Skin epidermis (tissue), 12 donors: ENCODE measurements around the gene AACS.

Source experiments
- H3K27ac ChIP-seq, 21 experiments: fragments of 200-600 bp; sonication (generic) in 11 of 21; one replicate each; pipeline ENCODE4 v1.5.0; 2020; ENCODE audit warnings: mild to moderate bottlenecking in 3 of 21, inconsistent platforms in 2 of 21, moderate library complexity in 2 of 21
- H3K4me3 ChIP-seq, 7 experiments: fragments of 200-600 bp; sonication (generic) in 2 of 7; one replicate each; pipeline ENCODE4 v1.5.0; 2020; ENCODE audit warnings: inconsistent platforms in 2 of 7, mild to moderate bottlenecking in 2 of 7, moderate library complexity in 1 of 7

The AACS gene

GRCh38 chr12:125172231-125172850 lies 107.1 kb downstream of the AACS start:
- Histone ChIP-seq H3K27ac (no peak overlapping the region), H3K4me3 (no peak overlapping the region)

GRCh38 chr12:125175576-125175975 lies 110.3 kb downstream of the AACS start:
- Histone ChIP-seq H3K4me3 (no peak overlapping the region), H3K27ac (no peak overlapping the region)

- H3K27ac ChIP-seq, result no peak overlapping the region
- no peak overlapping the region for H3K4me3 ChIP-seq
Observed at GRCh38 chr12:125178222-125178621, 113.0 kb downstream of the AACS start.

- no peak overlapping the region for H3K4me3 ChIP-seq
- H3K27ac ChIP-seq, result no peak overlapping the region
Observed at GRCh38 chr12:125180144-125180543, 114.9 kb downstream of the AACS start.

GRCh38 chr12:125181107-125181506 lies 115.9 kb downstream of the AACS start:
- Histone ChIP-seq H3K4me3 (no peak overlapping the region), H3K27ac (no peak overlapping the region)

- H3K27ac ChIP-seq, result no peak overlapping the region
- no peak overlapping the region for H3K4me3 ChIP-seq
Observed at GRCh38 chr12:125183187-125184067, 118.2 kb downstream of the AACS start.

- Histone ChIP-seq H3K27ac (no peak overlapping the region), H3K4me3 (no peak overlapping the region)
Observed at GRCh38 chr12:125184213-125184967, 119.2 kb downstream of the AACS start.

- no peak overlapping the region for H3K27ac ChIP-seq
- no peak overlapping the region for H3K4me3 ChIP-seq
Observed at GRCh38 chr12:125185311-125185739, 120.1 kb downstream of the AACS start.

GRCh38 chr12:125185740-125186470 lies 120.7 kb downstream of the AACS start, which contains the start of gene TMEM132B:
Gene TMEM132B (plus strand): TSS chr12:125186386.
- Histone ChIP-seq H3K4me3 (peak within 1 kb of the TSS in 5 of 7 experiments; percentile 4 to 25 (median 21)), H3K27ac (no peak within 1 kb of the TSS)

- H3K27ac ChIP-seq, result no peak overlapping the region
Observed at GRCh38 chr12:125186471-125187147, 121.4 kb downstream of the AACS start.

GRCh38 chr12:125187148-125187745 lies 122.0 kb downstream of the AACS start:
- peak overlapping the region in 5 of 7 experiments; percentile 4 to 25 (median 21) for H3K4me3 ChIP-seq
- no peak overlapping the region for H3K27ac ChIP-seq

More at GRCh38 chr12:125186471-125187147, 121.4 kb downstream of the AACS start:
- peak overlapping the region in 5 of 7 experiments; percentile 4 to 25 (median 21) for H3K4me3 ChIP-seq

- no peak overlapping the region for H3K4me3 ChIP-seq
- no peak overlapping the region for H3K27ac ChIP-seq
Observed at GRCh38 chr12:125187780-125188741, 122.8 kb downstream of the AACS start.

- Histone ChIP-seq H3K27ac (no peak overlapping the region), H3K4me3 (no peak overlapping the region)
Observed at GRCh38 chr12:125189015-125189414, 123.8 kb downstream of the AACS start.

GRCh38 chr12:125189502-125189901 lies 124.3 kb downstream of the AACS start:
- H3K4me3 ChIP-seq, result no peak overlapping the region

GRCh38 chr12:125191361-125192087 lies 126.3 kb downstream of the AACS start:
- Histone ChIP-seq H3K4me3 (no peak overlapping the region), H3K27ac (no peak overlapping the region)

More at GRCh38 chr12:125189502-125189901, 124.3 kb downstream of the AACS start:
- no peak overlapping the region for H3K27ac ChIP-seq

- H3K27ac ChIP-seq, result no peak overlapping the region
- H3K4me3 ChIP-seq, result no peak overlapping the region
Observed at GRCh38 chr12:125192690-125193221, 127.5 kb downstream of the AACS start.
